GM23338 (cell line): ENCODE results near the gene EIF2AK3. TPM values are rescaled to one million over a fixed set of nuclear protein-coding genes. Genes with fewer than 3 reads are reported as not detected.
A peak's percentile ranks its signal among the peaks of the same experiment; 100 is the strongest.

Experiments
- ATAC-seq: fragments of 200-7000 bp; cut with Tn5 transposase; 3 replicates; pipeline ENCODE4 v1.9.1; 2020
- DNase-seq: peaks from one replicate; pipeline ENCODE4 v3.0.0-alpha.2; 2015; ENCODE audit warnings: low spot score
- H2AFZ ChIP-seq: fragments of 200-600 bp; sonication (generic); 2 replicates; pipeline ENCODE4 v1.8.0; 2016; ENCODE audit warnings: antibody characterized with exemption, mild to moderate bottlenecking, moderate library complexity
- H3F3A ChIP-seq: fragments of 200-600 bp; sonication (generic); replicated peaks from 2 replicates; pipeline ENCODE4 v1.8.0; 2017; ENCODE audit warnings: antibody characterized with exemption, mixed run types, low read depth
- H3K27ac ChIP-seq: fragments of 200-600 bp; sonication (generic); 2 replicates; pipeline ENCODE4 v1.6.1; 2016; ENCODE audit warnings: low read depth
- H3K27me3 ChIP-seq: fragments of 200-600 bp; sonication (generic); 2 replicates; pipeline ENCODE4 v1.8.0; 2016; ENCODE audit warnings: mild to moderate bottlenecking, mixed run types, moderate library complexity; ENCODE audit not compliant: insufficient read depth
- H3K36me3 ChIP-seq: fragments of 200-600 bp; sonication (generic); 2 replicates; pipeline ENCODE4 v1.8.0; 2016; ENCODE audit warnings: mild to moderate bottlenecking; ENCODE audit not compliant: insufficient read depth
- H3K4me1 ChIP-seq: fragments of 200-600 bp; sonication (generic); 2 replicates; pipeline ENCODE4 v1.8.0; 2016; ENCODE audit warnings: mild to moderate bottlenecking, moderate library complexity; ENCODE audit not compliant: insufficient read depth
- H3K4me2 ChIP-seq: fragments of 200-600 bp; sonication (generic); 2 replicates; pipeline ENCODE4 v1.7.1; 2017; ENCODE audit warnings: mixed run types
- H3K4me3 ChIP-seq: fragments of 200-600 bp; sonication (generic); 2 replicates; pipeline ENCODE4 v1.6.1; 2016; ENCODE audit warnings: mixed run types
- H3K79me2 ChIP-seq: fragments of 200-600 bp; sonication (generic); replicated peaks from 2 replicates; pipeline ENCODE4 v1.8.0; 2017; ENCODE audit warnings: mild to moderate bottlenecking; ENCODE audit not compliant: insufficient read depth
- H3K9me2 ChIP-seq: fragments of 200-600 bp; sonication (generic); 2 replicates; pipeline ENCODE4 v1.8.0; 2017; ENCODE audit not compliant: insufficient read depth
- H4K20me1 ChIP-seq: fragments of 200-600 bp; sonication (generic); replicated peaks from 2 replicates; pipeline ENCODE4 v1.8.0; 2017; ENCODE audit warnings: mild to moderate bottlenecking; ENCODE audit not compliant: insufficient read depth
- H3K27ac Mint-ChIP-seq: 2 replicates; pipeline ENCODE4 v1.8.0; 2020; ENCODE audit warnings: inconsistent platforms, mild to moderate bottlenecking, moderate library complexity, mixed read lengths
- H3K27me3 Mint-ChIP-seq: 3 replicates; pipeline ENCODE4 v1.8.0; 2022; ENCODE audit warnings: low read depth, mild to moderate bottlenecking, moderate library complexity, mixed read lengths, inconsistent platforms; ENCODE audit not compliant: insufficient read depth, poor library complexity
- H3K36me3 Mint-ChIP-seq: 3 replicates; pipeline ENCODE4 v1.8.0; 2021; ENCODE audit warnings: low read depth, mild to moderate bottlenecking, inconsistent platforms, moderate library complexity, mixed read lengths
- H3K4me1 Mint-ChIP-seq: 3 replicates; pipeline ENCODE4 v1.8.0; 2020; ENCODE audit warnings: mild to moderate bottlenecking, inconsistent platforms, mixed read lengths
- H3K4me3 Mint-ChIP-seq: 3 replicates; pipeline ENCODE4 v1.8.0; 2021; ENCODE audit warnings: moderate library complexity, mild to moderate bottlenecking, inconsistent platforms, mixed read lengths
- H3K9me3 Mint-ChIP-seq: 3 replicates; pipeline ENCODE4 v1.8.0; 2020; ENCODE audit warnings: moderate library complexity, mild to moderate bottlenecking, inconsistent platforms, mixed read lengths
- CREB1 ChIP-seq: fragments of 250-450 bp; sonication (Bioruptor Pico); IDR thresholded peaks from 2 replicates; pipeline ENCODE4 v1.5.0; 2020; ENCODE audit warnings: low read depth, mild to moderate bottlenecking, moderate library complexity
- EZH2 ChIP-seq: fragments of 200-600 bp; sonication (generic); IDR thresholded peaks from one replicate; pipeline ENCODE4 v1.8.0; 2017; ENCODE audit warnings: antibody characterized with exemption, mild to moderate bottlenecking, low read depth; ENCODE audit not compliant: unreplicated experiment
- EZH2phosphoT487 ChIP-seq: fragments of 200-600 bp; sonication (generic); IDR thresholded peaks from one replicate; pipeline ENCODE4 v1.8.1; 2018; ENCODE audit warnings: antibody characterized with exemption; ENCODE audit not compliant: unreplicated experiment
- JUNB ChIP-seq: IDR thresholded peaks from one replicate; pipeline ENCODE4 v1.6.1; 2016; ENCODE audit warnings: antibody characterized with exemption; ENCODE audit not compliant: unreplicated experiment
- NANOG ChIP-seq: IDR thresholded peaks from 2 replicates; pipeline ENCODE4 v1.6.1; 2016; ENCODE audit warnings: antibody characterized with exemption, borderline replicate concordance
- POLR2AphosphoS5 ChIP-seq: IDR thresholded peaks from 2 replicates; pipeline ENCODE4 v1.6.1; 2016; ENCODE audit warnings: antibody characterized with exemption, low read depth
- STAT1 ChIP-seq: IDR thresholded peaks from one replicate; pipeline ENCODE4 v1.6.1; 2016; ENCODE audit warnings: antibody characterized with exemption; ENCODE audit not compliant: unreplicated experiment
- ZNF114 ChIP-seq: fragments of 250-450 bp; sonication (Bioruptor Pico); IDR thresholded peaks from 2 replicates; pipeline ENCODE4 v1.5.0; 2020; ENCODE audit warnings: mild to moderate bottlenecking, moderate library complexity
- ZNF331 ChIP-seq: fragments of 250-450 bp; sonication (Bioruptor Pico); IDR thresholded peaks from 2 replicates; pipeline ENCODE4 v1.5.0; 2020; ENCODE audit warnings: low read depth, mild to moderate bottlenecking, moderate library complexity
- polyA plus RNA-seq: library from polyadenylated mRNA; unstranded; fragments of >200 nt; fragmentation: Nextera tagmentation; extraction: Ambion mirVana; gene quantifications from 2 replicates; pipeline ENCODE4 v1.2.1, GENCODE V29; 2016
- total RNA-seq: library from RNA; depleted of rRNA; stranded (reverse); fragments of >200 nt; shearing (Covaris generic); gene quantifications from 2 replicates; pipeline ENCODE4 v1.2.3, GENCODE V29; 2014
- TF ChIP-seq, protein P1 (sequence below), 2 experiments: fragments of 200-600 bp in 1 of 2; sonication (generic) in 1 of 2; conservative IDR thresholded peaks; 2 replicates each; pipeline versions ENCODE4 v1.5.1 to v1.6.1; 2016 to 2017; ENCODE audit warnings: antibody characterized with exemption in 2 of 2, low read depth in 2 of 2, mild to moderate bottlenecking in 2 of 2, moderate library complexity in 1 of 2
- TF ChIP-seq, protein P2 (sequence below): IDR thresholded peaks from 2 replicates; pipeline ENCODE4 v1.6.1; 2016; ENCODE audit warnings: antibody characterized with exemption
- TF ChIP-seq, protein P3 (sequence below): fragments of 250-450 bp; sonication (Bioruptor Pico); IDR thresholded peaks from 2 replicates; pipeline ENCODE4 v1.5.0; 2020; ENCODE audit warnings: mild to moderate bottlenecking, moderate library complexity
- TF ChIP-seq, protein P4 (sequence below): IDR thresholded peaks from one replicate; pipeline ENCODE4 v1.6.1; 2018; ENCODE audit warnings: antibody characterized with exemption; ENCODE audit not compliant: unreplicated experiment

EIF2AK3 gene
- total and polyA plus RNA-seq, 2 experiments from 2014 or later: 5.9 to 24.2 TPM

DNA sequence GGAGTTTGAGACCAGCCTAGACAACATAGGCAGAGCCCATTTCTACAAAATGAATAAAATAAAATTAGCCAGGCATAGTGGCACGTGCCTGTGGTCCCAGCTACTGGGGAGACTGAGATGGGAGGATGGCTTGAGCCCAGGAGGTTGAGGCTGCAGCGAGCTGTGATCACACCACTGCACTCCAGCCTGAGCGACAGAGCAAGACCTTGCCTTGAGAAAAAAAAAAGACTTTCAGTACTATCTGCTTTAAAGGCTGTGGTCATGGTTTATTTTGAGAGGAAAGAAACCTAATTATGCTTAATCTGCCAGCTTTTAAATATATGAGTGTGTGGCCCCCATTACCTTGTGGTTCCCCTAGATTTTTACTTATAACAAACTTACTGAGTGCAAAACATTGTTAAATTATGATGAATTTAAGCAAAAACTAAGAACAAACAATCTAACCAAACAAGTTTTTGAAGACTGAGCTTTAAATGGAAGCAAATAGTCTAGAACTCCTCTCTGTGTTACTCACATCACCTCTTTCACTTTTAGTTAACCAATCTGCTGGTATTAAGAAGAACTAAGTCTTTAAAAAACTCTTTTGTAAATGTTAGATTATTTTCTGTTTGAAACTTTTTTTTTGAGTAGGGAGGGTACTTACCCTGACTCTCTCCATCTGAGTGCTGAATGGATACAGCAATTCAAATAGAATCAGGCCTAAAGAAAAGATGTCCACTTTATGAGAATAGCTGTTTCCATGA is 65.4 kb downstream of the EIF2AK3 start:
- Histone ChIP-seq H4K20me1 (0 out of 2 replicates have a peak, but pooled peaks cover 3% of the 10 kb centered on the region), H3K9me2 (no peaks in the 10 kb centered on the region), H3K4me1 (peaks cover 18% of the 10 kb centered on the region), H3K4me3 (no peak overlapping the region), H3K27ac (no peak overlapping the region), H2AFZ (no peak overlapping the region), H3K79me2 (no peaks in the 10 kb centered on the region), H3K27me3 (no peaks in the 10 kb centered on the region), H3K4me2 (no peak overlapping the region), H3F3A (no peaks in the 10 kb centered on the region), H3K36me3 (peaks cover 9% of the 10 kb centered on the region; the same call in 1 of the 2 replicates)
- TF ChIP-seq POLR2AphosphoS5 (no peak), ZNF114 (no peak), CREB1 (CRISPR knock-in tag) (no peak), NANOG (no peak), JUNB (no peak), EZH2 (no peak), STAT1 (no peak), ZNF331 (no peak), EZH2phosphoT487 (no peak)
- TF ChIP-seq, protein P1, sequence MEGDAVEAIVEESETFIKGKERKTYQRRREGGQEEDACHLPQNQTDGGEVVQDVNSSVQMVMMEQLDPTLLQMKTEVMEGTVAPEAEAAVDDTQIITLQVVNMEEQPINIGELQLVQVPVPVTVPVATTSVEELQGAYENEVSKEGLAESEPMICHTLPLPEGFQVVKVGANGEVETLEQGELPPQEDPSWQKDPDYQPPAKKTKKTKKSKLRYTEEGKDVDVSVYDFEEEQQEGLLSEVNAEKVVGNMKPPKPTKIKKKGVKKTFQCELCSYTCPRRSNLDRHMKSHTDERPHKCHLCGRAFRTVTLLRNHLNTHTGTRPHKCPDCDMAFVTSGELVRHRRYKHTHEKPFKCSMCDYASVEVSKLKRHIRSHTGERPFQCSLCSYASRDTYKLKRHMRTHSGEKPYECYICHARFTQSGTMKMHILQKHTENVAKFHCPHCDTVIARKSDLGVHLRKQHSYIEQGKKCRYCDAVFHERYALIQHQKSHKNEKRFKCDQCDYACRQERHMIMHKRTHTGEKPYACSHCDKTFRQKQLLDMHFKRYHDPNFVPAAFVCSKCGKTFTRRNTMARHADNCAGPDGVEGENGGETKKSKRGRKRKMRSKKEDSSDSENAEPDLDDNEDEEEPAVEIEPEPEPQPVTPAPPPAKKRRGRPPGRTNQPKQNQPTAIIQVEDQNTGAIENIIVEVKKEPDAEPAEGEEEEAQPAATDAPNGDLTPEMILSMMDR (conservative IDR thresholded peaks at IDR 0.05; ENCODE audit: low read depth in 2 of 2): no peak
- TF ChIP-seq, protein P2, sequence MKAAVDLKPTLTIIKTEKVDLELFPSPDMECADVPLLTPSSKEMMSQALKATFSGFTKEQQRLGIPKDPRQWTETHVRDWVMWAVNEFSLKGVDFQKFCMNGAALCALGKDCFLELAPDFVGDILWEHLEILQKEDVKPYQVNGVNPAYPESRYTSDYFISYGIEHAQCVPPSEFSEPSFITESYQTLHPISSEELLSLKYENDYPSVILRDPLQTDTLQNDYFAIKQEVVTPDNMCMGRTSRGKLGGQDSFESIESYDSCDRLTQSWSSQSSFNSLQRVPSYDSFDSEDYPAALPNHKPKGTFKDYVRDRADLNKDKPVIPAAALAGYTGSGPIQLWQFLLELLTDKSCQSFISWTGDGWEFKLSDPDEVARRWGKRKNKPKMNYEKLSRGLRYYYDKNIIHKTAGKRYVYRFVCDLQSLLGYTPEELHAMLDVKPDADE: no peak
- TF ChIP-seq, protein P3, sequence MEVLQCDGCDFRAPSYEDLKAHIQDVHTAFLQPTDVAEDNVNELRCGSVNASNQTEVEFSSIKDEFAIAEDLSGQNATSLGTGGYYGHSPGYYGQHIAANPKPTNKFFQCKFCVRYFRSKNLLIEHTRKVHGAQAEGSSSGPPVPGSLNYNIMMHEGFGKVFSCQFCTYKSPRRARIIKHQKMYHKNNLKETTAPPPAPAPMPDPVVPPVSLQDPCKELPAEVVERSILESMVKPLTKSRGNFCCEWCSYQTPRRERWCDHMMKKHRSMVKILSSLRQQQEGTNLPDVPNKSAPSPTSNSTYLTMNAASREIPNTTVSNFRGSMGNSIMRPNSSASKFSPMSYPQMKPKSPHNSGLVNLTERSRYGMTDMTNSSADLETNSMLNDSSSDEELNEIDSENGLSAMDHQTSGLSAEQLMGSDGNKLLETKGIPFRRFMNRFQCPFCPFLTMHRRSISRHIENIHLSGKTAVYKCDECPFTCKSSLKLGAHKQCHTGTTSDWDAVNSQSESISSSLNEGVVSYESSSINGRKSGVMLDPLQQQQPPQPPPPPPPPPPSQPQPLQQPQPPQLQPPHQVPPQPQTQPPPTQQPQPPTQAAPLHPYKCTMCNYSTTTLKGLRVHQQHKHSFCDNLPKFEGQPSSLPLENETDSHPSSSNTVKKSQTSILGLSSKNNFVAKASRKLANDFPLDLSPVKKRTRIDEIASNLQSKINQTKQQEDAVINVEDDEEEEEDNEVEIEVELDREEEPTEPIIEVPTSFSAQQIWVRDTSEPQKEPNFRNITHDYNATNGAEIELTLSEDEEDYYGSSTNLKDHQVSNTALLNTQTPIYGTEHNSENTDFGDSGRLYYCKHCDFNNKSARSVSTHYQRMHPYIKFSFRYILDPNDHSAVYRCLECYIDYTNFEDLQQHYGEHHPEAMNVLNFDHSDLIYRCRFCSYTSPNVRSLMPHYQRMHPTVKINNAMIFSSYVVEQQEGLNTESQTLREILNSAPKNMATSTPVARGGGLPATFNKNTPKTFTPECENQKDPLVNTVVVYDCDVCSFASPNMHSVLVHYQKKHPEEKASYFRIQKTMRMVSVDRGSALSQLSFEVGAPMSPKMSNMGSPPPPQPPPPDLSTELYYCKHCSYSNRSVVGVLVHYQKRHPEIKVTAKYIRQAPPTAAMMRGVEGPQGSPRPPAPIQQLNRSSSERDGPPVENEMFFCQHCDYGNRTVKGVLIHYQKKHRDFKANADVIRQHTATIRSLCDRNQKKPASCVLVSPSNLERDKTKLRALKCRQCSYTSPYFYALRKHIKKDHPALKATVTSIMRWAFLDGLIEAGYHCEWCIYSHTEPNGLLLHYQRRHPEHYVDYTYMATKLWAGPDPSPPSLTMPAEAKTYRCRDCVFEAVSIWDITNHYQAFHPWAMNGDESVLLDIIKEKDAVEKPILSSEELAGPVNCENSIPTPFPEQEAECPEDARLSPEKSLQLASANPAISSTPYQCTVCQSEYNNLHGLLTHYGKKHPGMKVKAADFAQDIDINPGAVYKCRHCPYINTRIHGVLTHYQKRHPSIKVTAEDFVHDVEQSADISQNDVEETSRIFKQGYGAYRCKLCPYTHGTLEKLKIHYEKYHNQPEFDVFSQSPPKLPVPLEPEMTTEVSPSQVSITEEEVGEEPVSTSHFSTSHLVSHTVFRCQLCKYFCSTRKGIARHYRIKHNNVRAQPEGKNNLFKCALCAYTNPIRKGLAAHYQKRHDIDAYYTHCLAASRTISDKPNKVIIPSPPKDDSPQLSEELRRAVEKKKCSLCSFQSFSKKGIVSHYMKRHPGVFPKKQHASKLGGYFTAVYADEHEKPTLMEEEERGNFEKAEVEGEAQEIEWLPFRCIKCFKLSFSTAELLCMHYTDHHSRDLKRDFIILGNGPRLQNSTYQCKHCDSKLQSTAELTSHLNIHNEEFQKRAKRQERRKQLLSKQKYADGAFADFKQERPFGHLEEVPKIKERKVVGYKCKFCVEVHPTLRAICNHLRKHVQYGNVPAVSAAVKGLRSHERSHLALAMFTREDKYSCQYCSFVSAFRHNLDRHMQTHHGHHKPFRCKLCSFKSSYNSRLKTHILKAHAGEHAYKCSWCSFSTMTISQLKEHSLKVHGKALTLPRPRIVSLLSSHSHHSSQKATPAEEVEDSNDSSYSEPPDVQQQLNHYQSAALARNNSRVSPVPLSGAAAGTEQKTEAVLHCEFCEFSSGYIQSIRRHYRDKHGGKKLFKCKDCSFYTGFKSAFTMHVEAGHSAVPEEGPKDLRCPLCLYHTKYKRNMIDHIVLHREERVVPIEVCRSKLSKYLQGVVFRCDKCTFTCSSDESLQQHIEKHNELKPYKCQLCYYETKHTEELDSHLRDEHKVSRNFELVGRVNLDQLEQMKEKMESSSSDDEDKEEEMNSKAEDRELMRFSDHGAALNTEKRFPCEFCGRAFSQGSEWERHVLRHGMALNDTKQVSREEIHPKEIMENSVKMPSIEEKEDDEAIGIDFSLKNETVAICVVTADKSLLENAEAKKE (CRISPR knock-in tag): no peak
- TF ChIP-seq, protein P4, sequence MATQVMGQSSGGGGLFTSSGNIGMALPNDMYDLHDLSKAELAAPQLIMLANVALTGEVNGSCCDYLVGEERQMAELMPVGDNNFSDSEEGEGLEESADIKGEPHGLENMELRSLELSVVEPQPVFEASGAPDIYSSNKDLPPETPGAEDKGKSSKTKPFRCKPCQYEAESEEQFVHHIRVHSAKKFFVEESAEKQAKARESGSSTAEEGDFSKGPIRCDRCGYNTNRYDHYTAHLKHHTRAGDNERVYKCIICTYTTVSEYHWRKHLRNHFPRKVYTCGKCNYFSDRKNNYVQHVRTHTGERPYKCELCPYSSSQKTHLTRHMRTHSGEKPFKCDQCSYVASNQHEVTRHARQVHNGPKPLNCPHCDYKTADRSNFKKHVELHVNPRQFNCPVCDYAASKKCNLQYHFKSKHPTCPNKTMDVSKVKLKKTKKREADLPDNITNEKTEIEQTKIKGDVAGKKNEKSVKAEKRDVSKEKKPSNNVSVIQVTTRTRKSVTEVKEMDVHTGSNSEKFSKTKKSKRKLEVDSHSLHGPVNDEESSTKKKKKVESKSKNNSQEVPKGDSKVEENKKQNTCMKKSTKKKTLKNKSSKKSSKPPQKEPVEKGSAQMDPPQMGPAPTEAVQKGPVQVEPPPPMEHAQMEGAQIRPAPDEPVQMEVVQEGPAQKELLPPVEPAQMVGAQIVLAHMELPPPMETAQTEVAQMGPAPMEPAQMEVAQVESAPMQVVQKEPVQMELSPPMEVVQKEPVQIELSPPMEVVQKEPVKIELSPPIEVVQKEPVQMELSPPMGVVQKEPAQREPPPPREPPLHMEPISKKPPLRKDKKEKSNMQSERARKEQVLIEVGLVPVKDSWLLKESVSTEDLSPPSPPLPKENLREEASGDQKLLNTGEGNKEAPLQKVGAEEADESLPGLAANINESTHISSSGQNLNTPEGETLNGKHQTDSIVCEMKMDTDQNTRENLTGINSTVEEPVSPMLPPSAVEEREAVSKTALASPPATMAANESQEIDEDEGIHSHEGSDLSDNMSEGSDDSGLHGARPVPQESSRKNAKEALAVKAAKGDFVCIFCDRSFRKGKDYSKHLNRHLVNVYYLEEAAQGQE: no peak
- peaks cover 19% of the 10 kb centered on the region for H3K36me3 Mint-ChIP-seq
- H3K27ac Mint-ChIP-seq: peak overlapping the region; percentile 84; the same call in 1 of the 2 replicates
- ATAC-seq: no peak
- H3K27me3 Mint-ChIP-seq: no peaks in the 10 kb centered on the region
- H3K4me3 Mint-ChIP-seq: no peak overlapping the region
- DNase-seq: no peak
- no peaks in the 10 kb centered on the region for H3K9me3 Mint-ChIP-seq
- H3K4me1 Mint-ChIP-seq: peaks cover 26% of the 10 kb centered on the region
